Liver (tissue), 9 donors: ENCODE data around the gene FRMD4A. TPM values are rescaled to one million over a fixed set of nuclear protein-coding genes. Genes with fewer than 3 reads are reported as not detected.

Experiments
- DNase-seq: peaks from one replicate; pipeline ENCODE4 v3.0.0-alpha.2; 2017; ENCODE audit warnings: low spot score
- H3K27ac ChIP-seq, 2 donors: one replicate each; pipeline ENCODE4 v1.7.0; 2013; ENCODE audit warnings: inconsistent platforms in 2 of 2, low read length in 2 of 2, control low read depth in 1 of 2, low read depth in 1 of 2, mild to moderate bottlenecking in 1 of 2
- H3K27me3 ChIP-seq, 4 donors: one replicate each; pipeline versions ENCODE4 v1.6.1 to v1.7.0; 2013; ENCODE audit warnings: low read length in 3 of 4, inconsistent platforms in 1 of 4, mild to moderate bottlenecking in 1 of 4, moderate library complexity in 1 of 4; ENCODE audit not compliant: control insufficient read depth in 4 of 4, insufficient read depth in 4 of 4
- H3K36me3 ChIP-seq, 4 donors: one replicate each; pipeline versions ENCODE4 v1.6.1 to v1.7.0; 2013; ENCODE audit warnings: low read length in 3 of 4, mild to moderate bottlenecking in 3 of 4, low read depth in 1 of 4, moderate library complexity in 1 of 4; ENCODE audit not compliant: control insufficient read depth in 4 of 4, insufficient read depth in 3 of 4
- H3K4me1 ChIP-seq, 4 donors: one replicate each; pipeline versions ENCODE4 v1.6.1 to v1.7.0; 2013; ENCODE audit warnings: low read length in 3 of 4, mild to moderate bottlenecking in 3 of 4, moderate library complexity in 1 of 4; ENCODE audit not compliant: control insufficient read depth in 4 of 4, insufficient read depth in 4 of 4
- H3K4me3 ChIP-seq, 3 donors: one replicate each; pipeline versions ENCODE4 v1.6.1 to v1.7.0; 2013; ENCODE audit warnings: low read length in 3 of 3, control low read depth in 1 of 3, low read depth in 1 of 3, mild to moderate bottlenecking in 1 of 3
- H3K9ac ChIP-seq, 2 donors: one replicate each; pipeline ENCODE4 v1.7.0; 2013; ENCODE audit warnings: low read length in 2 of 2, mild to moderate bottlenecking in 2 of 2, moderate library complexity in 2 of 2, control low read depth in 1 of 2, low read depth in 1 of 2
- H3K9me3 ChIP-seq, 4 donors: one replicate each; pipeline versions ENCODE4 v1.6.1 to v1.7.0; 2013; ENCODE audit warnings: low read length in 3 of 4; ENCODE audit not compliant: control insufficient read depth in 4 of 4
- EGR1 ChIP-seq, 2 donors: IDR thresholded peaks; 2 replicates each; pipeline ENCODE4 v1.6.1; 2016 to 2018; ENCODE audit warnings: antibody characterized with exemption in 2 of 2, low read depth in 2 of 2
- FOXA1 ChIP-seq: IDR thresholded peaks from 2 replicates; pipeline ENCODE4 v1.6.1; 2016; ENCODE audit warnings: antibody characterized with exemption
- FOXA2 ChIP-seq: IDR thresholded peaks from 2 replicates; pipeline ENCODE4 v1.6.1; 2016; ENCODE audit warnings: antibody characterized with exemption
- HNF4G ChIP-seq: IDR thresholded peaks from 2 replicates; pipeline ENCODE4 v1.6.1; 2016; ENCODE audit warnings: antibody characterized with exemption
- JUND ChIP-seq, 2 donors: IDR thresholded peaks; 2 replicates each; pipeline ENCODE4 v1.6.1; 2016; ENCODE audit warnings: antibody characterized with exemption in 2 of 2
- NR2F2 ChIP-seq: IDR thresholded peaks from 2 replicates; pipeline ENCODE4 v1.6.1; 2016; ENCODE audit warnings: antibody characterized with exemption
- RAD21 ChIP-seq, 2 donors: IDR thresholded peaks; 2 replicates each; pipeline ENCODE4 v1.6.1; 2016; ENCODE audit warnings: antibody characterized with exemption in 2 of 2, mild to moderate bottlenecking in 2 of 2
- RXRA ChIP-seq, 2 donors: IDR thresholded peaks; 2 replicates each; pipeline ENCODE4 v1.6.1; 2017 to 2018; ENCODE audit warnings: antibody characterized with exemption in 2 of 2, mild to moderate bottlenecking in 1 of 2
- SP1 ChIP-seq: IDR thresholded peaks from 2 replicates; pipeline ENCODE4 v1.6.1; 2018; ENCODE audit warnings: antibody characterized with exemption, mild to moderate bottlenecking
- TAF1 ChIP-seq: conservative IDR thresholded peaks from 2 replicates; pipeline ENCODE4 v1.6.1; 2016; ENCODE audit warnings: antibody characterized with exemption, mild to moderate bottlenecking
- YY1 ChIP-seq: IDR thresholded peaks from 2 replicates; pipeline ENCODE4 v1.6.1; 2016; ENCODE audit warnings: antibody characterized with exemption, mild to moderate bottlenecking
- WGBS: extraction: QIAGEN DNeasy Blood & Tissue Kit; methylation state at CpG from one replicate; pipeline ENCODE4 v1.1.7; 2013; 5-methylcytosine and 5-hydroxymethylcytosine counted together
- polyA plus RNA-seq, 2 donors: library from polyadenylated mRNA; stranded (reverse) in 1 of 2; unstranded in 1 of 2; fragments of 200-250 nt in 1 of 2; fragments of >200 nt in 1 of 2; fragmentation: Nextera tagmentation in 1 of 2; extraction: Ambion mirVana in 1 of 2; gene quantifications; one replicate each; pipeline versions ENCODE4 v1.2.1 to v1.2.3, GENCODE V29; 2013 to 2015
- total RNA-seq, 2 donors: library from RNA; depleted of rRNA; stranded (reverse); fragments of >200 nt; gene quantifications; one replicate each; pipeline ENCODE4 v1.2.3, GENCODE V29; 2014
- TF ChIP-seq, protein P1 (sequence below): IDR thresholded peaks from 2 replicates; pipeline ENCODE4 v1.6.1; 2016; ENCODE audit warnings: antibody characterized with exemption, mild to moderate bottlenecking
- TF ChIP-seq, protein P2 (sequence below): IDR thresholded peaks from 2 replicates; pipeline ENCODE4 v1.6.1; 2016; ENCODE audit warnings: antibody characterized with exemption
- TF ChIP-seq, protein P3 (sequence below): IDR thresholded peaks from 2 replicates; pipeline ENCODE4 v1.6.1; 2016; ENCODE audit warnings: antibody characterized with exemption
- TF ChIP-seq, protein P4 (sequence below): IDR thresholded peaks from 2 replicates; pipeline ENCODE4 v1.6.1; 2016; ENCODE audit warnings: antibody characterized with exemption
- donor health status: healthy.
- donor health status: healthy.
- donor health status: healthy.
- donor health status: healthy.
- donor health status: healthy.

FRMD4A gene
- total and polyA plus RNA-seq, 4 donors: 8.2 to 34.3 (median 13.1) TPM

DNA sequence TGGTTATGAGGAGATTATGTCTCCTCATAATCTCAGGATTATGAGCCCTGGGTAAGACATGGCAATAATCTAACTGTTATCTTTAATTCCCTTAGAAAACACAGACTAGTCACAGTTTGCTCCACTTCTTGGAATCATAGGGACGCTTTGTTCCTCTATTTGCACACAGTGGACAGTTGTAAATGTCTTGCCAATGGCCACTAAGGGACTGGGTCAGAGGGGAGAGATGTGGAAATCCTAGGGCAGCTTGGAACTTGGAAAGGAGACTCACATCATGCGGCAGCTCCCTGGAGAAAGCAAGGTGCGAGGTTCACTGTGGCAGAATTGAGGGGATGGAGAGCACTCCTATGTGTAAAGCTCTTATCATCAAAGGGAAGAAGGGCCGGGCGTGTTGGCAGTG lies 477.9 kb downstream of the FRMD4A start (continued):
- TF ChIP-seq, protein P1, sequence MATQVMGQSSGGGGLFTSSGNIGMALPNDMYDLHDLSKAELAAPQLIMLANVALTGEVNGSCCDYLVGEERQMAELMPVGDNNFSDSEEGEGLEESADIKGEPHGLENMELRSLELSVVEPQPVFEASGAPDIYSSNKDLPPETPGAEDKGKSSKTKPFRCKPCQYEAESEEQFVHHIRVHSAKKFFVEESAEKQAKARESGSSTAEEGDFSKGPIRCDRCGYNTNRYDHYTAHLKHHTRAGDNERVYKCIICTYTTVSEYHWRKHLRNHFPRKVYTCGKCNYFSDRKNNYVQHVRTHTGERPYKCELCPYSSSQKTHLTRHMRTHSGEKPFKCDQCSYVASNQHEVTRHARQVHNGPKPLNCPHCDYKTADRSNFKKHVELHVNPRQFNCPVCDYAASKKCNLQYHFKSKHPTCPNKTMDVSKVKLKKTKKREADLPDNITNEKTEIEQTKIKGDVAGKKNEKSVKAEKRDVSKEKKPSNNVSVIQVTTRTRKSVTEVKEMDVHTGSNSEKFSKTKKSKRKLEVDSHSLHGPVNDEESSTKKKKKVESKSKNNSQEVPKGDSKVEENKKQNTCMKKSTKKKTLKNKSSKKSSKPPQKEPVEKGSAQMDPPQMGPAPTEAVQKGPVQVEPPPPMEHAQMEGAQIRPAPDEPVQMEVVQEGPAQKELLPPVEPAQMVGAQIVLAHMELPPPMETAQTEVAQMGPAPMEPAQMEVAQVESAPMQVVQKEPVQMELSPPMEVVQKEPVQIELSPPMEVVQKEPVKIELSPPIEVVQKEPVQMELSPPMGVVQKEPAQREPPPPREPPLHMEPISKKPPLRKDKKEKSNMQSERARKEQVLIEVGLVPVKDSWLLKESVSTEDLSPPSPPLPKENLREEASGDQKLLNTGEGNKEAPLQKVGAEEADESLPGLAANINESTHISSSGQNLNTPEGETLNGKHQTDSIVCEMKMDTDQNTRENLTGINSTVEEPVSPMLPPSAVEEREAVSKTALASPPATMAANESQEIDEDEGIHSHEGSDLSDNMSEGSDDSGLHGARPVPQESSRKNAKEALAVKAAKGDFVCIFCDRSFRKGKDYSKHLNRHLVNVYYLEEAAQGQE: no peak
- TF ChIP-seq NR2F2: peak; percentile 41
- TF ChIP-seq JUND (IDR thresholded peaks at IDR 0.05): no peak
- no peak for TF ChIP-seq RXRA (IDR thresholded peaks at IDR 0.05)

DNA sequence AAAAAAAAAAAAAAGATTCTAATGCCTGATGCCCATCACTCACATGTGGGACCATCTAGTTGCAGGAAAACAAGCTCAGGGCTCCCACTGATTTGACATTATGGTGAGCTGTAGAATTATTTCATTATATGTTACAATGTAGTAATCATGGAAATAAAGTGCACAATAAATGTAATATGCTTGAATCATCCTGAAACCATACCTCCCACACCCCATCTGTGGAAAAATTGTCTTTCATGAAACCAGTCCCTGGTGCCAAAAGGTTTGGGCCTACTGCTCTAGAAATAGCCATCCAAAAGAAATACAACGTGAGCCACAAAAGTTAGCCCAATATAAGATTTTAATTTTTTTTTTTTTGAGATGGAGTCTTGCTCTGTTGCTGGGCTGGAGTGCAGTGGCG lies 478.8 kb downstream of the FRMD4A start:
- no peaks in the 10 kb centered on the region for H3K9me3 ChIP-seq
- 88% methylated on average over 2 of the region's 2 CpGs for WGBS
- H3K36me3 ChIP-seq: no peaks in the 10 kb centered on the region
- H3K9ac ChIP-seq: no peak overlapping the region
- no peak for DNase-seq
- H3K27ac ChIP-seq: no peak overlapping the region
- H3K27me3 ChIP-seq: no peaks in the 10 kb centered on the region
- no peak overlapping the region for H3K4me3 ChIP-seq
- TF ChIP-seq, protein P2, sequence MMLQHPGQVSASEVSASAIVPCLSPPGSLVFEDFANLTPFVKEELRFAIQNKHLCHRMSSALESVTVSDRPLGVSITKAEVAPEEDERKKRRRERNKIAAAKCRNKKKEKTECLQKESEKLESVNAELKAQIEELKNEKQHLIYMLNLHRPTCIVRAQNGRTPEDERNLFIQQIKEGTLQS: no peak
- TF ChIP-seq EGR1 (IDR thresholded peaks at IDR 0.05; ENCODE audit: low read depth in 2 of 2) (no peak), RAD21 (IDR thresholded peaks at IDR 0.05) (no peak), SP1 (no peak), HNF4G (no peak), YY1 (no peak), NR2F2 (no peak), RXRA (IDR thresholded peaks at IDR 0.05) (no peak), TAF1 (no peak), FOXA2 (no peak), FOXA1 (no peak)
- TF ChIP-seq, protein P3, sequence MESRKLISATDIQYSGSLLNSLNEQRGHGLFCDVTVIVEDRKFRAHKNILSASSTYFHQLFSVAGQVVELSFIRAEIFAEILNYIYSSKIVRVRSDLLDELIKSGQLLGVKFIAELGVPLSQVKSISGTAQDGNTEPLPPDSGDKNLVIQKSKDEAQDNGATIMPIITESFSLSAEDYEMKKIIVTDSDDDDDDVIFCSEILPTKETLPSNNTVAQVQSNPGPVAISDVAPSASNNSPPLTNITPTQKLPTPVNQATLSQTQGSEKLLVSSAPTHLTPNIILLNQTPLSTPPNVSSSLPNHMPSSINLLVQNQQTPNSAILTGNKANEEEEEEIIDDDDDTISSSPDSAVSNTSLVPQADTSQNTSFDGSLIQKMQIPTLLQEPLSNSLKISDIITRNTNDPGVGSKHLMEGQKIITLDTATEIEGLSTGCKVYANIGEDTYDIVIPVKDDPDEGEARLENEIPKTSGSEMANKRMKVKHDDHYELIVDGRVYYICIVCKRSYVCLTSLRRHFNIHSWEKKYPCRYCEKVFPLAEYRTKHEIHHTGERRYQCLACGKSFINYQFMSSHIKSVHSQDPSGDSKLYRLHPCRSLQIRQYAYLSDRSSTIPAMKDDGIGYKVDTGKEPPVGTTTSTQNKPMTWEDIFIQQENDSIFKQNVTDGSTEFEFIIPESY: no peak
- TF ChIP-seq, protein P4, sequence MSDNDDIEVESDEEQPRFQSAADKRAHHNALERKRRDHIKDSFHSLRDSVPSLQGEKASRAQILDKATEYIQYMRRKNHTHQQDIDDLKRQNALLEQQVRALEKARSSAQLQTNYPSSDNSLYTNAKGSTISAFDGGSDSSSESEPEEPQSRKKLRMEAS: no peak
- TF ChIP-seq, protein P1: no peak
- peaks cover 3 to 6% (median 5%) of the 10 kb centered on the region in 4 donors for H3K4me1 ChIP-seq
